ENCODE results near the gene NAT14.

NAT14 gene

GRCh38 chr19:55455576-55456235, 29.3 kb upstream of the NAT14 start:
- H3K27ac ChIP-seq = no peak overlapping the region
- TF ChIP-seq CTCF (conservative IDR thresholded peaks at IDR 0.05) = no peak
- no peak for TF ChIP-seq ZFX (IDR thresholded peaks at IDR 0.05)

GRCh38 chr19:55456347-55456746, 28.6 kb upstream of the NAT14 start:
- no peak overlapping the region for H3K27ac ChIP-seq
- no peak for TF ChIP-seq CTCF (conservative IDR thresholded peaks at IDR 0.05)
- TF ChIP-seq ZFX (IDR thresholded peaks at IDR 0.05) = no peak

GRCh38 chr19:55457683-55458457, 27.1 kb upstream of the NAT14 start:
- no peak overlapping the region for H3K27ac ChIP-seq
- TF ChIP-seq CTCF (conservative IDR thresholded peaks at IDR 0.05) (no peak), ZFX (IDR thresholded peaks at IDR 0.05) (no peak)

- H3K27ac ChIP-seq = no peak overlapping the region; the same call in 1 of the 2 replicates
- TF ChIP-seq ZFX (IDR thresholded peaks at IDR 0.05) = no peak
- TF ChIP-seq CTCF (conservative IDR thresholded peaks at IDR 0.05) = no peak
These were observed 25.4 kb upstream of the NAT14 start for GRCh38 chr19:55459551-55459949.

- peak overlapping the region; percentile 96 for H3K27ac ChIP-seq
- no peak for TF ChIP-seq ZFX (IDR thresholded peaks at IDR 0.05)
- no peak for TF ChIP-seq CTCF (conservative IDR thresholded peaks at IDR 0.05)
These were observed 24.9 kb upstream of the NAT14 start for GRCh38 chr19:55459950-55460657.

GRCh38 chr19:55460670-55461258, 24.2 kb upstream of the NAT14 start:
- peak overlapping the region; percentile 96 for H3K27ac ChIP-seq
- TF ChIP-seq ZFX (IDR thresholded peaks at IDR 0.05) (no peak), CTCF (conservative IDR thresholded peaks at IDR 0.05) (no peak)
